ENCODE measurements around the gene SENP6. TPM values are rescaled to one million over a fixed set of nuclear protein-coding genes. Genes with fewer than 3 reads are reported as not detected.

Gene SENP6
- total RNA-seq, 1 donor from 2014 or later, result 100 TPM

DNA sequence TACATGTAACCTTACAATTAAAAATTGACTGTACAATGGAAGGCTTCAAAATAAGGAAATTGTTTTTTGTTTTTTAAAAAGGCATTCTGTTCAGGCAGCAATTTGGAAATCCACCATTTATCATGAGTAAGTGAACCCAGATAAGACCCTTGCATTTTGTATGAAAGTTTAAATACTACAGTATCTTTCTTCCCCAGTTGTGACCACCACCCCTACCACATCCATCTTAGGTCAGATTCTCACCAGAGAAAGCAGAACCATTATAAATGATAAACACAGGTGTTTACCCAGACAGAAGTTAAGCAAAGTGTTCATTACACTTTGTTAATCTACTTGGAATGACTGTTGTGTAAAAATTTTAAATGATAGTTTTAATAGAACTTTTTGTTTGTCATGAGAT is 20.2 kb downstream of the SENP6 start:
- DNase-seq (ENCODE audit: low read depth) (no peak), FAIRE-seq (no peak)
- H3K9me3 ChIP-seq (ENCODE audit: insufficient read depth, low read depth, low read length), result no peaks in the 10 kb centered on the region
- H3K4me3 ChIP-seq (ENCODE audit: insufficient read depth, low read depth, low read length), result no peak overlapping the region
- no peak for TF ChIP-seq CTCF (IDR thresholded peaks at IDR 0.05; ENCODE audit: insufficient read depth, low read depth, low read length)
- TF ChIP-seq EZH2 (IDR thresholded peaks at IDR 0.05; ENCODE audit: insufficient read depth, low read length), result no peak
- H3K4me1 Mint-ChIP-seq (ENCODE audit: low read depth, unreplicated experiment), result peaks cover 13% of the 10 kb centered on the region
- no peak overlapping the region for H3K27ac Mint-ChIP-seq (ENCODE audit: unreplicated experiment)
- H3K9me3 Mint-ChIP-seq (ENCODE audit: unreplicated experiment), result no peaks in the 10 kb centered on the region
- no peaks in the 10 kb centered on the region for H3K27me3 Mint-ChIP-seq (ENCODE audit: low read depth, unreplicated experiment)
- no peak overlapping the region for H3K9ac ChIP-seq (ENCODE audit: low read length)
- H3K27ac ChIP-seq (ENCODE audit: low read depth, low read length), result no peak overlapping the region
- no peak overlapping the region for H3K4me3 Mint-ChIP-seq (ENCODE audit: unreplicated experiment)
- no peaks in the 10 kb centered on the region for H3K4me1 ChIP-seq (ENCODE audit: insufficient read depth, low read length)
- H4K20me1 ChIP-seq (ENCODE audit: insufficient read depth, low read length), result peaks cover 62% of the 10 kb centered on the region
- no peak overlapping the region for H3K4me2 ChIP-seq (ENCODE audit: low read length)
- H3K36me3 ChIP-seq (ENCODE audit: insufficient read depth, low read length), result peaks cover 3% of the 10 kb centered on the region
- peaks cover 98% of the 10 kb centered on the region for H3K79me2 ChIP-seq (ENCODE audit: insufficient read depth, low read length)
- H3K27me3 ChIP-seq (ENCODE audit: insufficient read depth, low read length), result no peaks in the 10 kb centered on the region
- no peaks in the 10 kb centered on the region for H3K36me3 Mint-ChIP-seq (ENCODE audit: low read depth, unreplicated experiment)
- no peak overlapping the region for H2AFZ ChIP-seq (ENCODE audit: low read depth, low read length)

DNA sequence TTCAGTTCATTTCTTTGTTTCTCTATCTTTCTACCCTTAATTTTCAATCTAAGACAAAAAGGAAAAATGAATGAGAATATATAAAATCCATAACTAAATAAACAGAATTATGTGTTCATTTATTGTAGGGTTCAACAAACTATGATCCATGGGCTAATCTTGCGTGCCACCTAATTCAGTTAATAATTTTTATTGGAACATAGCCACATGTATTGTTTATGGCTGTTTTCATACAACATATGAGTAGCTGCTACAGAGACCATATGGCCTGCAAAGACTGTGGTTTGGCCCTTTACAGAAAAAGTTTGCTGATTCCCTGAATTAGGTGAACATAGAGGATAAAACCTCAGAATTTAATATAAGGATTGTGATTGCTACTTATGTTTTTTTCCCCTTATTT is 21.8 kb downstream of the SENP6 start:
- H3K27me3 Mint-ChIP-seq (ENCODE audit: low read depth, unreplicated experiment), result no peaks in the 10 kb centered on the region
- Histone ChIP-seq H3K27me3 (ENCODE audit: insufficient read depth, low read length) (no peaks in the 10 kb centered on the region), H3K4me1 (ENCODE audit: insufficient read depth, low read length) (no peaks in the 10 kb centered on the region), H3K9me3 (ENCODE audit: insufficient read depth, low read depth, low read length) (no peaks in the 10 kb centered on the region), H3K36me3 (ENCODE audit: insufficient read depth, low read length) (peaks cover 3% of the 10 kb centered on the region), H2AFZ (ENCODE audit: low read depth, low read length) (no peak overlapping the region), H3K4me2 (ENCODE audit: low read length) (no peak overlapping the region), H3K4me3 (ENCODE audit: insufficient read depth, low read depth, low read length) (no peak overlapping the region), H4K20me1 (ENCODE audit: insufficient read depth, low read length) (peaks cover 49% of the 10 kb centered on the region), H3K79me2 (ENCODE audit: insufficient read depth, low read length) (peaks cover 97% of the 10 kb centered on the region), H3K9ac (ENCODE audit: low read length) (no peak overlapping the region), H3K27ac (ENCODE audit: low read depth, low read length) (no peak overlapping the region)
- DNase-seq (ENCODE audit: low read depth), result no peak
- H3K9me3 Mint-ChIP-seq (ENCODE audit: unreplicated experiment), result no peaks in the 10 kb centered on the region
- peaks cover 13% of the 10 kb centered on the region for H3K4me1 Mint-ChIP-seq (ENCODE audit: low read depth, unreplicated experiment)
- TF ChIP-seq CTCF (IDR thresholded peaks at IDR 0.05; ENCODE audit: insufficient read depth, low read depth, low read length), result no peak
- no peak for TF ChIP-seq EZH2 (IDR thresholded peaks at IDR 0.05; ENCODE audit: insufficient read depth, low read length)
- H3K36me3 Mint-ChIP-seq (ENCODE audit: low read depth, unreplicated experiment), result no peaks in the 10 kb centered on the region
- FAIRE-seq, result no peak
- H3K4me3 Mint-ChIP-seq (ENCODE audit: unreplicated experiment), result no peak overlapping the region
- no peak overlapping the region for H3K27ac Mint-ChIP-seq (ENCODE audit: unreplicated experiment)

GRCh38 chr6:75624335-75624734 is 22.7 kb downstream of the SENP6 start:
- DNase-seq (ENCODE audit: low read depth) (no peak), FAIRE-seq (no peak)
- no peak for TF ChIP-seq EZH2 (IDR thresholded peaks at IDR 0.05; ENCODE audit: insufficient read depth, low read length)
- no peak for TF ChIP-seq CTCF (IDR thresholded peaks at IDR 0.05; ENCODE audit: insufficient read depth, low read depth, low read length)
- no peak overlapping the region for H3K27ac Mint-ChIP-seq (ENCODE audit: unreplicated experiment)
- Histone ChIP-seq H3K36me3 (ENCODE audit: insufficient read depth, low read length) (peaks cover 3% of the 10 kb centered on the region), H3K79me2 (ENCODE audit: insufficient read depth, low read length) (peaks cover 97% of the 10 kb centered on the region), H3K9ac (ENCODE audit: low read length) (no peak overlapping the region), H3K4me2 (ENCODE audit: low read length) (no peak overlapping the region), H3K9me3 (ENCODE audit: insufficient read depth, low read depth, low read length) (no peaks in the 10 kb centered on the region), H2AFZ (ENCODE audit: low read depth, low read length) (no peak overlapping the region), H4K20me1 (ENCODE audit: insufficient read depth, low read length) (peaks cover 45% of the 10 kb centered on the region), H3K4me1 (ENCODE audit: insufficient read depth, low read length) (no peaks in the 10 kb centered on the region), H3K4me3 (ENCODE audit: insufficient read depth, low read depth, low read length) (no peak overlapping the region), H3K27me3 (ENCODE audit: insufficient read depth, low read length) (no peaks in the 10 kb centered on the region), H3K27ac (ENCODE audit: low read depth, low read length) (no peak overlapping the region)
- H3K4me3 Mint-ChIP-seq (ENCODE audit: unreplicated experiment), result no peak overlapping the region
- H3K27me3 Mint-ChIP-seq (ENCODE audit: low read depth, unreplicated experiment), result no peaks in the 10 kb centered on the region
- no peaks in the 10 kb centered on the region for H3K9me3 Mint-ChIP-seq (ENCODE audit: unreplicated experiment)
- peaks cover 13% of the 10 kb centered on the region for H3K4me1 Mint-ChIP-seq (ENCODE audit: low read depth, unreplicated experiment)
- no peaks in the 10 kb centered on the region for H3K36me3 Mint-ChIP-seq (ENCODE audit: low read depth, unreplicated experiment)

All from astrocyte (in vitro differentiated cells and primary cell).